GM21528 (cell line): ENCODE measurements around the gene ZNF212.

Experiments
- ATAC-seq: cut with Tn5 transposase; IDR thresholded peaks from one replicate; pipeline ENCODE4 v1.9.1; 2021; ENCODE audit warnings: mild to moderate bottlenecking, moderate library complexity; ENCODE audit not compliant: unreplicated experiment, low FRiP score

The ZNF212 gene

GRCh38 chr7:149239345-149240143 is at the start of gene ZNF212:
ZNF212 (plus strand) TSS chr7:149239651; CDS start chr7:149239779, 128 bp downstream.
- peak; percentile 98 for ATAC-seq

GRCh38 chr7:149191851-149192250 is 47.6 kb upstream of the ZNF212 start:
- ATAC-seq = no peak

- no peak for ATAC-seq
Observed at GRCh38 chr7:149194799-149195179, 44.7 kb upstream of the ZNF212 start.

- ATAC-seq = peak; percentile 90
Observed at GRCh38 chr7:149195180-149196150, 44.0 kb upstream of the ZNF212 start, which contains the start of gene ZNF282. ZNF282 (plus strand) TSS chr7:149195546; CDS start chr7:149195590, 44 bp downstream.

- no peak for ATAC-seq
Observed at GRCh38 chr7:149196151-149196704, 43.2 kb upstream of the ZNF212 start.

- no peak for ATAC-seq
Observed at GRCh38 chr7:149196705-149197171, 42.7 kb upstream of the ZNF212 start.

GRCh38 chr7:149197675-149198074 is 41.8 kb upstream of the ZNF212 start:
- ATAC-seq = no peak

GRCh38 chr7:149198161-149198816 is 41.2 kb upstream of the ZNF212 start:
- ATAC-seq = no peak

GRCh38 chr7:149199234-149199995 is 40.0 kb upstream of the ZNF212 start:
- ATAC-seq = no peak

GRCh38 chr7:149202831-149203231 is 36.6 kb upstream of the ZNF212 start:
- ATAC-seq = no peak

- ATAC-seq = no peak
Observed at GRCh38 chr7:149205690-149206381, 33.6 kb upstream of the ZNF212 start.

- ATAC-seq = no peak
Observed at GRCh38 chr7:149207324-149208035, 32.0 kb upstream of the ZNF212 start.

GRCh38 chr7:149209518-149210269 is 29.8 kb upstream of the ZNF212 start:
- no peak for ATAC-seq

- no peak for ATAC-seq
Observed at GRCh38 chr7:149210551-149210950, 28.9 kb upstream of the ZNF212 start.

GRCh38 chr7:149214020-149214720 is 25.3 kb upstream of the ZNF212 start:
- no peak for ATAC-seq

GRCh38 chr7:149216402-149216801 is 23.0 kb upstream of the ZNF212 start:
- no peak for ATAC-seq

- ATAC-seq = no peak
Observed at GRCh38 chr7:149217570-149217969, 21.9 kb upstream of the ZNF212 start.
